ENCODE data around the gene KCNMA1.
A peak's percentile ranks its signal among the peaks of the same experiment; 100 is the strongest.

Gene KCNMA1

GRCh38 chr10:77496941-77497420 is 140.6 kb downstream of the KCNMA1 start:
- no peak for DNase-seq (ENCODE audit: low read depth)
- H3K4me3 ChIP-seq (ENCODE audit: control insufficient read depth, low read depth, low read length): no peak overlapping the region
- TF ChIP-seq, protein P1, sequence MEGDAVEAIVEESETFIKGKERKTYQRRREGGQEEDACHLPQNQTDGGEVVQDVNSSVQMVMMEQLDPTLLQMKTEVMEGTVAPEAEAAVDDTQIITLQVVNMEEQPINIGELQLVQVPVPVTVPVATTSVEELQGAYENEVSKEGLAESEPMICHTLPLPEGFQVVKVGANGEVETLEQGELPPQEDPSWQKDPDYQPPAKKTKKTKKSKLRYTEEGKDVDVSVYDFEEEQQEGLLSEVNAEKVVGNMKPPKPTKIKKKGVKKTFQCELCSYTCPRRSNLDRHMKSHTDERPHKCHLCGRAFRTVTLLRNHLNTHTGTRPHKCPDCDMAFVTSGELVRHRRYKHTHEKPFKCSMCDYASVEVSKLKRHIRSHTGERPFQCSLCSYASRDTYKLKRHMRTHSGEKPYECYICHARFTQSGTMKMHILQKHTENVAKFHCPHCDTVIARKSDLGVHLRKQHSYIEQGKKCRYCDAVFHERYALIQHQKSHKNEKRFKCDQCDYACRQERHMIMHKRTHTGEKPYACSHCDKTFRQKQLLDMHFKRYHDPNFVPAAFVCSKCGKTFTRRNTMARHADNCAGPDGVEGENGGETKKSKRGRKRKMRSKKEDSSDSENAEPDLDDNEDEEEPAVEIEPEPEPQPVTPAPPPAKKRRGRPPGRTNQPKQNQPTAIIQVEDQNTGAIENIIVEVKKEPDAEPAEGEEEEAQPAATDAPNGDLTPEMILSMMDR (IDR thresholded peaks at IDR 0.05; ENCODE audit: control insufficient read depth, insufficient read depth, low read depth, low read length, missing control alignments): no peak

- TF ChIP-seq, protein P1 (IDR thresholded peaks at IDR 0.05; ENCODE audit: control insufficient read depth, insufficient read depth, low read depth, low read length, missing control alignments): no peak
- no peak for DNase-seq (ENCODE audit: low read depth)
- H3K4me3 ChIP-seq (ENCODE audit: control insufficient read depth, low read depth, low read length): no peak overlapping the region
Observed at GRCh38 chr10:77494756-77495541, 142.7 kb downstream of the KCNMA1 start.

GRCh38 chr10:77494327-77494726 is 143.3 kb downstream of the KCNMA1 start:
- TF ChIP-seq, protein P1 (IDR thresholded peaks at IDR 0.05; ENCODE audit: control insufficient read depth, insufficient read depth, low read depth, low read length, missing control alignments): peak; percentile 46
- no peak overlapping the region for H3K4me3 ChIP-seq (ENCODE audit: control insufficient read depth, low read depth, low read length)
- DNase-seq (ENCODE audit: low read depth): no peak

DNA sequence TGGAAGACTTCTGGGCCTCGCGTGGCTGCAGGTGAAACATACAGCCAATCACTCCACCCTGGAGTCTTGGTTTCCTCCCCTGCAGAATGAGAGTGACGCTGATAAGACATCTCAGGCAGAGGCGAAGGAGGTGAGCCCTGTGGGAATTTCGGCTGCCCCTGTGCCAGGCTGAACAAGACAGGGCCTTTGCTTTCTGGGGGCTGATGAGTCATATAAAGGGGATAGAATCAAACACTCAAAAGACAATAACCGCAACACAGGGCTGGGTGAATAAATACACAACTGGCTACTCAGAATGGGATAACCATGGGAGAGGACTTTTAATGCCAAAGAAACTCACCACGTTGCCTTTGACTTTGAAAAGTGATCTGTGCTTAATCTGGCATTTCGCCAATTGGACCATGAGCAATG is 143.8 kb downstream of the KCNMA1 start:
- no peak overlapping the region for H3K4me3 ChIP-seq (ENCODE audit: control insufficient read depth, low read depth, low read length)
- no peak for DNase-seq (ENCODE audit: low read depth)
- TF ChIP-seq, protein P1 (IDR thresholded peaks at IDR 0.05; ENCODE audit: control insufficient read depth, insufficient read depth, low read depth, low read length, missing control alignments): no peak

- H3K4me3 ChIP-seq (ENCODE audit: control insufficient read depth, low read depth, low read length): no peak overlapping the region
- TF ChIP-seq, protein P1 (IDR thresholded peaks at IDR 0.05; ENCODE audit: control insufficient read depth, insufficient read depth, low read depth, low read length, missing control alignments): no peak
- no peak for DNase-seq (ENCODE audit: low read depth)
Observed at GRCh38 chr10:77493239-77493806, 144.3 kb downstream of the KCNMA1 start.

DNA sequence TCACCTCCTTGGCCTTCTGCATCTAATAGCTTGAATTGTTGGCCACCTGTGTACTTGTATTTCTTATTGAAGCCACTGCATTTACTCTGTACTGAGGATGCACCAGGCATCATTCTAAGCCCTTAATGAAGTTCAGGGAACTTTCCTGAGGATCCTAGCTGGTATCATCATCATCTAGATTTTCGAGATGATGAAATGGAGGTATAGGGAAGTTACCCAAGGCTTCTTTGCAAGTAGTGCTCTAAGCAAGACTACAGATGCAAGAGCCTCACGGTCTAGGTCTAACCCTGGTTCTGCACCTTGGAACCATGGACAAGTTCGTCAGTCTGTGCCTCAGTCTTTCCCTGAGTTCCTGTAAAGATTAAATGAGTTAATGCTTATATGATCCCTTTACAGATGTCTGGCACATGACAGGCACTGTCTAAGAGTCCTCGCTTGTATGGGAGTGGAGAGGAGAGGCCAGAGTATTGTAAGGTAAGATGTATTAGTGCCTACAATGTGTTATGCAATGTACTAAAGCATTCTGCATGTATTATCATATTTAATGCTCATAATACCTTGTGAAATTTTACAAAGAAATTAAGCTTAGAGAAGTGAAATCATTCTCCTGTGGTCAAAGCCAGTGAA is 145.1 kb downstream of the KCNMA1 start:
- DNase-seq (ENCODE audit: low read depth): no peak
- TF ChIP-seq, protein P1 (IDR thresholded peaks at IDR 0.05; ENCODE audit: control insufficient read depth, insufficient read depth, low read depth, low read length, missing control alignments): no peak
- no peak overlapping the region for H3K4me3 ChIP-seq (ENCODE audit: control insufficient read depth, low read depth, low read length)
